GM21825 (cell line): ENCODE results near the gene ZNF329.
A peak's percentile ranks its signal among the peaks of the same experiment; 100 is the strongest.

ENCODE experiments used
- ATAC-seq: cut with Tn5 transposase; IDR thresholded peaks from one replicate; pipeline ENCODE4 v1.9.1; 2021; ENCODE audit warnings: mild to moderate bottlenecking, moderate library complexity; ENCODE audit not compliant: unreplicated experiment

Gene ZNF329

GRCh38 chr19:58118979-58119733 lies 31.4 kb downstream of the ZNF329 start:
- no peak for ATAC-seq

- no peak for ATAC-seq
Measured at GRCh38 chr19:58117841-58118575, 32.6 kb downstream of the ZNF329 start.

- ATAC-seq: no peak
Measured at GRCh38 chr19:58108546-58108817, 42.1 kb downstream of the ZNF329 start.

- no peak for ATAC-seq
Measured at GRCh38 chr19:58107778-58108545, 42.6 kb downstream of the ZNF329 start.

- ATAC-seq: no peak
Measured at GRCh38 chr19:58098682-58098998, 51.9 kb downstream of the ZNF329 start.

GRCh38 chr19:58097781-58098681 lies 52.6 kb downstream of the ZNF329 start, which contains the start of gene ZSCAN18:
TSS of gene ZSCAN18 (minus strand) at chr19:58098231. CDS start at chr19:58090267, 7,964 bp downstream.
- ATAC-seq: peak; percentile 92

GRCh38 chr19:58097349-58097748 lies 53.2 kb downstream of the ZNF329 start:
- no peak for ATAC-seq

- ATAC-seq: no peak
Measured at GRCh38 chr19:58096884-58097283, 53.7 kb downstream of the ZNF329 start.

- no peak for ATAC-seq
Measured at GRCh38 chr19:58095328-58095727, 55.3 kb downstream of the ZNF329 start.

- no peak for ATAC-seq
Measured at GRCh38 chr19:58093071-58093470, 57.5 kb downstream of the ZNF329 start.

GRCh38 chr19:58091251-58091995 lies 59.2 kb downstream of the ZNF329 start:
- ATAC-seq: no peak

- ATAC-seq: no peak
Measured at GRCh38 chr19:58089846-58090245, 60.7 kb downstream of the ZNF329 start.

- ATAC-seq: no peak
Measured at GRCh38 chr19:58088521-58089052, 62.0 kb downstream of the ZNF329 start.

- ATAC-seq: no peak
Measured at GRCh38 chr19:58086825-58087710, 63.5 kb downstream of the ZNF329 start.

GRCh38 chr19:58085348-58085875 lies 65.2 kb downstream of the ZNF329 start:
- no peak for ATAC-seq

- no peak for ATAC-seq
Measured at GRCh38 chr19:58084596-58085347, 65.8 kb downstream of the ZNF329 start.

- ATAC-seq: no peak
Measured at GRCh38 chr19:58083021-58083420, 67.6 kb downstream of the ZNF329 start.

GRCh38 chr19:58079792-58080191 lies 70.8 kb downstream of the ZNF329 start:
- ATAC-seq: no peak
